Stimulated activated CD4-positive, alpha-beta T cell treated with anti-CD3 and anti-CD28 coated beads, Interleukin-2, amount 100 ng/mL, for 24 hours (primary cell): Measurements from ENCODE around the gene TRIM7.

Experiments
- DNase-seq, 2 donors: peaks; one replicate each; pipeline ENCODE4 v3.0.0-alpha.2; 2020

The TRIM7 gene

DNA sequence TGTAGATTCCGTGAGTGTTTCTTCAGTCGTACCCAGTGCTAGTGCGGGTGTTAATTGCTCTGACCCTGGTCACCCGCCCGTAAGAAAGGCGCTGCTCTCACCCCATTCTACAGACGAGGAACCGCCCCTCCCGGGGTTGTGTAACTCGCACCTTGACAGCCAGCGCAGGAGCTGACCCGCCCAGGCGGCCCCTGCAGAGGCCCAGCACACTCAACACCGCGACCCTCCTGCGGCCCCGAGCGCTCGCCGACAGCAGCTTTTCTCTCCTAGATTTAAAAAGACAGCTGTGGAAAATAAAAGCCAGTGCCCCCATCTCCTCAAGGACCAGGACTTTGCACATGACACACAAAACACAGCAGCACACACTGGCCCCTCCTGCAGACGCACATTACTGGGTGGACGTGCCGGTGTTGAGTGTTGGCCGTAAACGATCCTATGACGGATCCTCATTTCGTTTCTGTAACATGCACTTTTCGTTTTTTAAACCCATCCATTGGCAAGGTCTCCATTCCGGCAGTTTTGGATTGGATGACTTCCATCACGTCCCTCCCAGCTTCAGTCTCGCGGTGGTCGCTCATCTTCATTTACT, 34.7 kb downstream of the TRIM7 start:
- DNase-seq: no peak

DNA sequence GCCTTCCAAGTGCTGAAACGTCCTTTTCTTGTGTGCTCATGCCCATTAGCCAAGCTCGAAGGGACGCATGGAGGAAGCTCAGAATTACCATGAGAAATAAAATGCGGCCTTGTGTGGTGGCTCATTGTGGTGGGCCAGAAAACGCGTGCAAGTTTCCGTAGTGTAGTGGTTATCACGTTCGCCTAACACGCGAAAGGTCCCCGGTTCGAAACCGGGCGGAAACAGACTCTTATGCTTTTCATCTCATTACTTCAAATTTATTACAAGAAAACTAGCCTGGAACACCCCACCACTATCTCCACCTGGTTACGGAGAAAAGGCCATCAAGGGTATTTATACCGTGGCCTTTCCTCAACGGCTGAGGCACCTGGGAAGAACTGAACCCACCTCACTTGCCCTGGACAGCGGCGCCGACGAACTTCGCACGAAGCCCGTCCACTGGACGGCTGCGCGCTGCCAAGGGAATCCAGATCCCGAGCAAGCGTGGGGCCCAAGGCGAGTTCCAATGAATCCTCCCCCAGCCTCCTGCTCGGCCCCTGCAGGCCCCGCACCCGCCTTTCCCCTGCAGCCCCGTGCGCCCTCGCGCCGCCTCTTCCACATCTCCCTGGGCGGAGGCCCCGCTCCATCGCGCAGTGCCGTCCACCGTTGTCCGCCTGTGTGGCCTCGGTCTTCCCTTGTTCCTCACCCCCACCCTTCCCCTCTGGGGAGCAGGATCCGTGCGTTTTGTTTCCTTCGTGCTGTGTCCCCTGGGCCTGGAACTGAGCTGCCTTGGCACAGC, 35.3 kb downstream of the TRIM7 start:
- DNase-seq: peak; percentile 80 to 95

DNA sequence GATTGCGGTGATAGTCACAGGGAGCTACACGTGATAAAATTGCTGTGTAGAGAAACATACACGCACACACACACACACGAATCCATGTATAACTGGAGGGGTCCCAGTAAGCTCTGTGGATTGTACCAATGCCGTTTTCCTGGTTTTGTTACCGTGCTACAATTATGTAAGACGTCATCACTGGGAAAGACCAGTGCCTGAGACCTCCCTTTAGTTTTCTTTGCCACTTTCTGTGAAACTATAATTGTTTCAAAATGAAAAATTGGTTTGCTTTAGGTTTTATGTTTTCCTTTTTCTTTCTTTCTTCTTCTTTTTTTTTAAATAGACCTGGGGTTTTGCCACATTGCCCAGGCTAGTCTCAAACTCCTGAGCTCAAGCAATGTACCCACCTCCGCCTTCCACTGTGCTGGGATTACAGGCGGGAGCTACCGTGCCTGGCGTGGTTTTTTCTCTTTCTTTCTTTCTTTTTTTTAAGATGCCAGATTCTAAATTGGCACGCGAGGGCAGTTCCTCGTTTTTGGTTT, 36.3 kb downstream of the TRIM7 start:
- DNase-seq: no peak

DNA sequence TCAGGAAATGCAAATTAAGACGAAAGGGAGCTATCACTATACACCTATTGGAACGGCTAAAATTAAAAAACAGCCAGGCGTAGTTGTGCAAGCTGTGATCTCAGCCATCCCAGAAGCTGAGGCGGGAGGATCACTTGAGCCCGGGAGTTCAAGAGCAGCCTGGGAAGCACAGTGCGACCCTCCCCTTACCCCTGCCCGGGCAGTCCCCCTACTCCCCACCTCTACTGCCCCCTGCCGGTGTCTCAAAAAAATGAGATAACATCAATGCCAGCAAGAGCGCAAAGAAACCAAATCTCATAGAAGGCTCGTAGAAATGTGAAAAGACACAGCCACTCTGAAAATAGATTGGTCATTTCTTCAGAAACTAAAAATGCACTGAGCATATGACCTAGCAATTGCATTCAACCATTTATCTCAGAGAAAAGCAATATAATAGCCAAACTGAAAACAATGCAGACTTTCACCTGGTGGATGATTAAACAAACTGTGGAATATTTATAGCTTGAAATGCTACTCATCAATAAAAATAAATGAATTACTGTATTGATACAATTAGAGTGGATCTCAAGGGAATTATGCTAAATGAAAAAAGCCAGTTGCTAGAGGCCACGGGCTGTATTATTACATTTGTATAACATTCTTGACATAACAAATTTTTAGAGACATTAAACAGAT, 37.0 kb downstream of the TRIM7 start:
- DNase-seq: peak; percentile 45 to 47

DNA sequence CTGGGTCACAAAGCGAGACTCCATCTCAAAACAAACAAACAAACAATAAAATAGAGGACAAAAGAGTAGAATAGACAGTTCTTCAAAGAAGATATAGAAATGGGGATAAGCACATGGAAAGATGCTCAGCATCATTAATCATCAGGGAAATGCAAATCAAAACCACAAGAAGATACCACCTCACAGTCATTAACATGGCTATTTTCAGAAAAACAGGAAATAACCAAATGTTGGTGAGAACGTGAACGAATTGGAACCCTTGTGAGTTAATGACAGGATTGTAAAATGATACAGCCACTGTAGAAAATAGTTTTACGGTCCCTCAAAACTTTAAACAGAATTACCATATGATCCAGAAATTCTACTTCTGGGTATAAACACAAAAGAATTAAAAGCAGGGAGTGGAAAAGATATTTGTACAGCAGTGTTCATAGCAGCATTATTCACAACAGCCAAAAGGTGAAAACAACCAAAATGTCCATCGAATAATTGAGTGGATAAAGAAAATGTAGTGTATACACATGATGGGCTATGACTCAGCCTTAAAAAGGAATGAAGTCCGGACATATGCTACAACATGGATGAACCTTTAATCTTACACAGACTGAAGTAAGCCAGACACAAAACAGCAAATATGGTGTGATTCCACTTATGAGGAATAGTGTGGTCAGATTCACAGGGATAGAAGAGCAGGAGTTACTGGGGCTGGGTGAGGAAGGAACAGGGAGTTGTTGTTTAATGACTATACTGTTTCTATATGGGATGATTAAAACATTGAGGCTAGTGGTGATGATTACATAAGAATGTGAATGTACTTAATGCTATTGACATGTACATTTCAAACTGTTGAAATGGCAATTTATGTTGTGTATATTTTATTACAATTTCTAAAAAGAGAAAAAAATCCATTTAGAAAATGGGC, 37.9 kb downstream of the TRIM7 start:
- no peak for DNase-seq

DNA sequence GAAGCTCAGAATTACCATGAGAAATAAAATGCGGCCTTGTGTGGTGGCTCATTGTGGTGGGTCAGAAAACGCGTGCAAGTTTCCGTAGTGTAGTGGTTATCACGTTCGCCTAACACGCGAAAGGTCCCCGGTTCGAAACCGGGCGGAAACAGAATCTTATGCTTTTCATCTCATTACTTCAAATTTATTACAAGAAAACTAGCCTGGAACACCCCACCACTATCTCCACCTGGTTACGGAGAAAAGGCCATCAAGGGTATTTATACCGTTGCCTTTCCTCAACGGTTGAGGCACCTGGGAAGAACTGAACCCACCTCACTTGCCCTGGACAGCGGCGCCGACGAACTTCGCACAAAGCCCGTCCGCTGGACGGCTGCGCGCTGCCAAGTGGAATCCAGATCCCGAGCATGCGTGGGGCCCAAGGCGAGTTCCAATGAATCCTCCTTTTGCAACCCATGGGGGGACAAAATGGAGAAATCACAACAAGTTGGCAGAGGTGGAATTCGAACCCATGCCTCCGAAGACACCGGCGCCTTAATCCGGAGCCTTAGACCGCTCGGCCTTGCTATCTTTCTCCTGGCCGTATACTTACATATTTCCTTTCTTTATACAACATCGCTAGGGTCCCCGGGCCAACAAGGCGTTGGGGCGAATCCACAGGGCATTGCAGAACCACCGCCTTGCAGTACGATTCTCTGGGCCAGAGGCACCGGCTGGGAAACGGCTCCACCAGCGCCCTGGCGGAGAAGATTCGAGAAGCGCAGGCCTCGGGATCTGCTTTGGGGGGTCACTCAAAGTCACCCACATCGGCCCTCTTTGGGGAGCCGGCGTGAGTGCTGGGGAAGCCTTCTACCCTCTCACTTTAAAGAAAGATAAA, 40.7 kb downstream of the TRIM7 start:
- peak in 1 of 2 donors; percentile 78 for DNase-seq

DNA sequence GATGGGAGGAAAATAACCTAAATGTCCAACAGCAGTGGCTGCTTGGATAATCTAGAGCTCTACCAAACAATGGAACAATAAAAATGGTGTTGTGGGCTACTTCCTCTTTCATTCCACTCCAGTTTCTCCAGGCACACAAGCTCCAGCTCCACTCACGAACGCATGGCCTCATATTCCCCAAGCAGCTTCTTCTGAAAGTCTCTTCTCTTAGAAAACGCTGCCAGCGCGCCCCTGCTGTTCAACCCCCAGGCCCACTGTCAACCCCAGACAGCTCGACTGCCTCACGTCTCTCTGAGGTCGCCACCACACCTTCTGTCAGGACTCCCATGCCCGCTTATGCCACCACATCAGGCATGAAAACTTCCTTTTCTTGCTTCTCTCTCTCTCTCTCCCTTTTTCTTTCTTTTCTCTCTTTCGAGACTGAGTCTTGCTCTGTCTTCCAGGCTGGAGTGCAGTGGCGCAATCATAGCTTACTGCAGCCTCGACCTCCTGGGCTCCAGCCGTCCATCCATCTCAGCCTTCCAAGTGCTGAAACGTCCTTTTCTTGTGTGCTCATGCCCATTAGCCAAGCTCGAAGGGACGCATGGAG, 41.4 kb downstream of the TRIM7 start:
- DNase-seq: no peak

DNA sequence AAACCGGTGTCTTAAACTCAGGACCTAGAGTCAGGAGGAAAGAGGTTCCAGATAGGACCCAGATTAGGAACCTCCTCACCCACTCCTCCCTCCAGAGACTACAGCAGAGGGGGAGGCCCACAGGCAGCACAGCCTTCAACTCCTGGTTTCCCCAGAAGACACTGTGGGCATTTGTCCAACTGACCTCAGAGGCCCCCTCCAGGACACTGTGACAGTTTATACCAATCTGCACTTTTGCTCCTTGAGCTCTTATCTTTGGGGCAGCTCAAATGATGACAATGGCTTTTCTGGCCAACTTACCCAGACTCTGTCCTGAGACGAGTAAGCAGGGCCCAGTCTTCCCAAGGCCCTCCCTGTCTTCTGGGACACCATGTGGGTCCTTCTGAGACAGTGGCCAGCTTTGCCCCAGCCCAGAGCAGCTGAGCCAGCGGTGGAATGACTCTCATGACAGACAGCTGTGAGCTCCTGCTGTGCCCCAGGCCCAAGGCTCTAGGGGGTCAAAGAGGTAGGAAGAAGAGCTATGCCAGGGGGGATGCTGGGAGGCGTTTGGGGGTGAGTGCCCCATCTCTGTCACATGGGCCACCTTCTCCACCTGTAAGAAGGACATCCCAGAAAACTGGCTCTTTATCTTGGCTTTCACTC, 43.3 kb downstream of the TRIM7 start:
- DNase-seq: no peak

DNA sequence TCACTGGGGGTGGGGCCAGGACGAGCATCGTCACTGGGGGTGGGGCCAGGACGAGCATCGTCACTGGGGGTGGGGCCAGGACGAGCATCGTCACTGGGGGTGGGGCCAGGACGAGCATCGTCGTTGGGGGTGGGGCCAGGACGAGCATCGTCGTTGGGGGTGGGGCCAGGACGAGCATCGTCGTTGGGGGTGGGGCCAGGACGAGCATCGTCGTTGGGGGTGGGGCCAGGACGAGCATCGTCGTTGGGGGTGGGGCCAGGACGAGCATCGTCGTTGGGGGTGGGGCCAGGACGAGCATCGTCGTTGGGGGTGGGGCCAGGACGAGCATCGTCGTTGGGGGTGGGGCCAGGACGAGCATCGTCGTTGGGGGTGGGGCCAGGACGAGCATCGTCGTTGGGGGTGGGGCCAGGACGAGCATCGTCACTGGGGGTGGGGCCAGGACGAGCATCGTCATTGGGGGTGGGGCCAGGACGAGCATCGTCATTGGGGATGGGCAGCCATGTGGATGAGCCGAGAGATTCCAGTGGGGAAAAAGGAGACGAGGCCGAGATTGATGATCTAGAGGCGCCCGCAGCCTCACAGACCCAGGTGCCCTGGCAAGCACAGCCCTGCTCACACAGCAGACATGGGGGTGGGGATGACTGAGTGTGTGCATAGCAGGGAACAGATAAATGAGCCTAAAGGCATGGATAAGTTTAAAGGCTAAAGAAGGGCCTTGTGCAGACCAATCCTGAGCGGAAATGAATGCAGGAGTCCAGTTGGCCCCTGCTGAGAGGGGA, 44.1 kb downstream of the TRIM7 start:
- DNase-seq: peak; percentile 48 to 51

DNA sequence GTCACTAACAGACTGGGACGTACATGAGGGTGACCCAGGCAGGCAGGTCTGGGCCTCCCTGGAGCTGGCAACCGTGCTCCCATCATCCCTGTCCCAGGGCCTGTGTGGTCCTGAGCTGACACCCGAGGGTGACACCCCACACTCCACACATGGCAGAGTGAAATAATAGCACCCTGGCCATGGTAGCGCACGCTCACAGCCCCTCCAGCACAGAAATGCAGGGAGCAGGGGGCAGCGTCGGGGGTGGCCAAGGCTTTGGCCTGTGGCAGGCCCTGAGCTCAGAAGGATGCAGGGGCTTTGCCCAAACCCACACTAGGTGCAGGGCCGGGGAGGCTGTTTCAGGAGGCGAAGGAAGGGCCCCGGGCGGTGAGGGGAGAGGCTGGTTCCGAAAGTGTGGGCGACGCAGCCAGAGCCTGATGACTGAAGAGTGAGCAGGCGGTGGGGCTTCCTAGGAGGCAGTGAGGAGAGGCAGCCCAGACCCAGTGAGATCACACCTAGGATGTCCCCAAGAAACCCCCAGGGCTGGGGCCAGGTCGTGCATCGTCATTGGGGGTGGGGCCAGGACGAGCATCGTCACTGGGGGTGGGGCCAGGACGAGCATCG, 44.7 kb downstream of the TRIM7 start:
- DNase-seq: peak; percentile 82 to 84

DNA sequence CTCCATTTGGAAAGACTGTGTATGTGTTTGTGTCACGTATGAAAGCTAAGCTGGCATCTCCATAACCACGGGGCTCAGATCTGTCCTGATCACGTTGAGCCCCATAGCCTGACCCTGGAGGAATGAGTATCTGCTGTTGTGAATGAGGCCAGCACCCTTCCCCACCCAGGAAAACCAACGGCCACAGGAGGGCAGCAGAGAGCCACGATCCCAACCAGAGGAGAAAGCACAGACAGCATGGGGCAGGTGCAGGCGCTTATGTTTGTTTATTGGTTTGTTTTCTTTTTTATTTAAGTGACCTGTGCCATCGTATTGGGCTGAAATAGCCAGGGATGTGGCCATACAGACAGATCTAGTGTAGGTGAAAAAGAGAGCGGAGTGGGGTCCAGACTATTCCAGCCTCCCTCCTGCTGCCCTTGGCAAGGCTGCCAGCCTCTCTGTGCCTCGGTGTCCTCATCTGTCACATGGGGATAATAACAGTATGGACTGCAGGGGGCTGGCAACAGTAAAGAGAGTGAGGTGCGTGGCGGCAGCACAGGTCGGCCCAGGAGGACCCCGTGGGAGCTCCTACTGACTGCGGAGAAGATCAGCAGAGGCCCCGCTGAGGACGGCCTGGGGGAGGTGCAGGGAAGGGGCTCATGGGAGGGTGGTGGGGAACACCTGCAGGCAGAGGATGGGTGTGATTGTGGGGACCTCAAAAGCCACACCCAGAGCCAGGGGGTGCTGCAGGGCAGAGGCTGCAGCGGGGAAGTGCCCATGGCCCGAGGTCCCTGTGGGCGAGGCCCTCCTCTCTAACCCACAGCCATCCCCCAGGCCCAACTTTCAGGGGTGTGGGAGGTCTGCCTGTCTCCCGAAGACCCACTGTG, 45.5 kb downstream of the TRIM7 start:
- peak; percentile 97 to 98 for DNase-seq

DNA sequence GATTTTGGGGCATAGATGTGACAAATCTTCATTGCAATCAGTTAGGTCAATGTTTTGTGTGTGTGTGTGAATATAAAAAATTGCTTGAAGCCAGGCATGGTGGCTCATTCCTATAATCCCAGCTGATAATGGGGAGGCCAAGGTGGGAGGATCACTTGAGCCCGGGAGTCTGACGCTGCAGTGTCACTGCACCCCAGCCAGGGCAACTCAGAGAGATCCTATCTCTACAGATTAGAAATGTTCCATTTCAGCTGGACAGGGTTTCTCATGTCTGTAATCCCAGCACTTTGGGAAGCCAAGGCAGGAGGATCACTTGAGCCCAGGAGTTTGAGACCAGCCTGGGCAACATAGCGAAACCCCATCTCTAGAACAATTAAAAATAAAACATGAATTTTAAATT, 46.1 kb downstream of the TRIM7 start:
- DNase-seq: no peak

DNA sequence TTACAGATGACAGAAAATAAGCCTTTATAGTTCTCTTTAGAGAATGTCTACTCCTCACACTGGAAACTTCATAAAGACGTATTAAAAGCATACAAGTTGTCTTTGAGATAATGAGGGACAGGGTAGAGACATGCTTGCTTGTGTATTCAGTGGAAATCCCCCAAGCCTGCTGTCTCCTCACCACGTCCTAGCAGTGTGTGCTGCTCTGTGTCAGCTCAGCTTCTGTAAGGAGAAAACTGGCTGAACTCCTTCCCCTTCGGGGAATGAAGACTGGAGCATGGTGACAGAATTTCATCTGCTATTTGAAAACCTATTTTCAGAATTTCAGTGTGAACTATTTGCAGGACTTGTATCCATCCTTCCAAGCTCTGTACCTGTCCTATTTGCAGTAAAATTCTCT, 48.2 kb downstream of the TRIM7 start:
- no peak for DNase-seq

DNA sequence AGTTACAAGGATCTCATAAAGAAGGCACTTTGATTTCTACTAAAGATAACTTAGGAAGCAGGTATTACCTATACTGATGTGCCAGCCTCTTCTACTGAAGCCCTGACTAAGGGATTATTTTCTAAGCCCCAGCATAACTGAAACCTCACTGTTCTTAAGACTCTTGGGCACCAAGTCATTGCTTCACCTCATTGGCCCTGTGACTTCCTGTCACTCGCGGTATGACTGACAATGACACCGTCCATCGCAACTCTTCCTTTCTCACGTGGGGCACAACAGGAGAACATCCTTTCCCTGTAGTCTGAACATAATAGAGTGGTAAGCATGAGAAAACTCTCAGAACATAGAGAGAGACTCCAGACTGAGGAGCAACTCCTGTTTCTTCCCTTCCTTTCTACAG, 51.2 kb downstream of the TRIM7 start:
- peak in 1 of 2 donors; percentile 26 for DNase-seq

DNA sequence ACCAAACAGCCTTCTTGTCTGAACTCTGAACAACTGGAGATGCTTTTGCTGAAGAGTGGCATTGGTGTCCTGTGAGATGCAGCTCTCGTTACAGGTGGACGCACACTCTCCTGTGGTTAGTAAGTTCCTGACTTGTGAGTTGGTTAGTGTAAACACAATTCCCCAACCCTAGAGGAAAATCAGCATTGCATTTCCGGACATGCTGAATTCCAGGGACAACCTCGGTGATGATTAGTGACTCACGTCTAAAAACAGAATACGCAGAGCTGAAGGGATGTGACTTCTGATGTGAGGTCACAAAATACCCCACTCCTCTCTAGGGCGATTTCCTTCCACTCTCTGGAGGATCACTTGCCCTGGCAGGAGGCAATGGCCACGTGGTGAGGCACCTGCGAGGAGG, 52.6 kb downstream of the TRIM7 start:
- no peak for DNase-seq

DNA sequence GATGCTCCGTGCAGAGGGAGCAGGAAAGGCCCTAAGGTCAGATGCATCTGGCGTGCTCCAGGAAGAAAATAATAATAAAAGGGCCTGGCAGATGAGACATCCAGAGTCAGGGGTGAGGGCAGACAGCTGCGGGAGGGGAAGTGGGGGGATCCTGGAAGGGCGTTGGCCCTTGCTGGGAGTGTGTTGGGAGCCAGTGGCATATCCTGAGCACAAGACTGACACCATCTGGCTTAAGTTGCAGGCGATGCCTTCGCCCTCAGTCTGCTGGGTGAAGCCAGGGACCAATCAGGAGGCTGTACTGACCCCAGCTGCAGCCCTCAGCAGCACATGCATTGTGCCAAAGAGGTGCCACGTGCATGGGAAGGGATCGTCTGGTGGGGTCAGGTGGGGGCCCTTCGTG, 53.9 kb downstream of the TRIM7 start:
- DNase-seq: no peak

DNA sequence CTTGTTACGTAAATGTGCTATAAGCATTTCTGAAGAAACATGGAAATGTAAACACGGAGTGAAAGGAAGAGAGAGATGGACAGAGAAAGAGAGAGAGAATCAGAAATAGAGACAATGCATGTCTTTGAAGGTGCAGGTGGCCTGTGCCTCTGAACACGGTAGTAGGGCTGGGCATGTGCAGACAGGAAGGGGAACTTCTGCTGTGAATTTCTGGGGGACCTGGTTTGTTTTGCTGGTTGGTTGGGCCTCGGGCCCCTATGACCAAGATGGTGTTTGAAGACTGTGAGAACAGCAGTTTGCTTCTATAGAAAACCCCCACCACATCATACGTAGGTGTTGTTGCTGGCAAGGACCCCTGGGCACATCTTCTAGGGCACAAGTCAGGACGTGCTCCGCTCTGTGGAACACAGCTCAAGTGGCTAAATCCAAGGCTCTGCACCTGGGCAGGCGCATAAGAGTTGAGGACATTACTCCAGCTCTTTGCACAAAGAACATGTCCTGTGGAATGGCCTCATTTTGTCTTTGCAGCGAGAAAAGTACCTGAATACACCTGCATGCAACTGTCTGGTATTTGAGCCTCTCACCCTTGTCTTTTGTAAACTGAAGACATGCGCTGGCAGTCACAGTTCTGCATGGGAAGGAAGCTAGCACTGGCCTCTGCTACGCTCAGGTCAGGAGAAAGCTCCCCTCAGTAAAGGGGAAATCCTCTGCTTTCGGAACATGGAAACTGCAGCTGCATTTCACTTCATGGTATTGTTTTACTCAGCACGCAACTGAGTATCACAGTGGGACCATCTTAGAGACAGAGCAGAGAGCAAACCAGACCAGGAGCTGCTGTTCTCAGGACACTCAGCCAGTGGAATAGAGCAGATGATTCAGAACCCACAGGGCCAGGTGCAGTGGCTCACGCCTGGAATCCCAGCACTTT, 54.9 kb downstream of the TRIM7 start:
- no peak for DNase-seq
